GM18502 (cell line): ENCODE data around the gene SPATA13.

Experiments
- ATAC-seq: cut with Tn5 transposase; IDR thresholded peaks from one replicate; pipeline ENCODE4 v1.9.1; 2021; ENCODE audit warnings: mild to moderate bottlenecking; ENCODE audit not compliant: unreplicated experiment, poor library complexity

Gene SPATA13

DNA sequence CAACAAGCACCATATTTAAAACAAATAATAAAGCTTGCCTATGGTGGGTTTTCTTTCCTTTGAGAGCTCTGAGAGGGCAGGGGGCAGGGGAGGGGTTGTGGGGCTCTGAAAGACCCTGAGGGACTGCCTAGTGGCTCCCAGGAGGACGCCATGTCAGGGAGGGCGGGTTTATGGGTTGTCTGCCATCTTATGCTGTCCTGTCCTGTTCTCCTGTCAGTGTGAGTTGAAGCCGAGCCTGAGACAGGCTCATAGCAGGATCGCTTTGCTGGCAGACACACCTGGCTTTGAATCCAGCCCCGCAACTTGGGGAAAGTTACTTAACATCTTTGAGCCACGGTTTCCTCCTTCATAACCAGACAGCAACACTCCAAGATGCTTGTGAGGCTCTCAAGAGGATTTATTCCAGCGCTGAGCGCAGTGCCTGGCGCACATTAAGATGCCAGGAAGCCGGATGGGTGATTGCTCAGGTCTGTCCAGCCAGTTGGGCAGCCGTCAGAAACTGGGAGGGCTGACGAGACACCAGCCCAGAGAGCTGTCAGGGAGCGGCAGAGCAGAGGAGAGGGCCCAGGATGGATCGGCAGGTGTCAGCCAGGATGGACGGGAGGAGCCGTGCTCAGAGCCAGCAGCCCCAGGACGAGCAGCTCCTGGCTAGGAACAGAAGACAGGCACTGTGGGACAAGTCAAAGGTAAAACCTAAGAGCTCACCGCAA, 112.1 kb downstream of the SPATA13 start:
- ATAC-seq: no peak

GRCh38 chr13:24273926-24274325, 113.4 kb downstream of the SPATA13 start:
- ATAC-seq: no peak

DNA sequence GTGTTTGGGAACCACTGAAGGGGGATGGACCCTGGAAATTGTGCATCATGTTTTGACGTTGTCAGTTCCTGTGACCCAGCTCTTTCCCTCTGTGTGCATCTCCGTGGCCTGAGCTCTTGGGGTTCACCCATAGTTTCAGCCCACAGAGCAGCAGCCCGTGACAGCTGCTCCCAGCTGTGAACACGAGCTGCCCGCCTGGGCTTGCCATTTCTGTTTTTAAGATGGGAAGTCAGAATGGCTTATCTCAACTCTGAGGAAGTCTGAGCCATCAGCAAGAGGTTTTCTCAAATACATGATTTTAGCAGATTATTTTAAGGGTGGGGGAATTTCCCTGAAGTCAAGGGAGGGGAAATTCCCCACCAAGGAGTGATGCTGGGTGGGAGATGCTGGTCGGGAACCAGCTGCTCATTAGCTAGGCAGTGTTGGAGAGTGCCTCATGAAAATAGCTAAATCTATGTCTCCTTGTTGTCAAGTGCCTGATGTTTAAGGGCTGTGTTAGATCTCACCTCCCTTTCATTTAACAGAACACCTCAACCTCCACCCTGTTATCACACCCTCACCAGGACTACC, 114.0 kb downstream of the SPATA13 start:
- ATAC-seq: peak; percentile 71

GRCh38 chr13:24275041-24275440, 114.5 kb downstream of the SPATA13 start:
- ATAC-seq: no peak

DNA sequence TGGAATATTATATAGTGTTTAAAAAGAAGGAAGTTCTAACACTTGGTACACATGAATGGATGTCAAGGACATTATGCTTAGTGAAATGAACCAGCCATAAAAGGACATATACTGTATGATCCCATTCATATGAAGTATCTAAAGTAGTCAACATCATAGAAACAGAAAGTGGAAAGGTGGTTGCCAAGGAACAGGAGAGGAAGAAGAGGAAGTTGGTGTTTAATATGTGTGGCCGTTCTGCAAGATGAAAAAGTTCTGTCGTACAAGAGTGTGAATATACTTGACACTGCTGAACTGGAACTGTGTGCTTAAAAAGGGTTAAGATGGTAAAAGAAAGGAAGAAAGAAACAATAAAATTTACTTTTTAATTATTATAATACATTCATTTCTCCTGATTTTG, 115.8 kb downstream of the SPATA13 start:
- no peak for ATAC-seq

- no peak for ATAC-seq
Observed at GRCh38 chr13:24276861-24277260, 116.3 kb downstream of the SPATA13 start.

- no peak for ATAC-seq
Observed at GRCh38 chr13:24277761-24278160, 117.2 kb downstream of the SPATA13 start.

GRCh38 chr13:24279327-24280110, 119.0 kb downstream of the SPATA13 start:
- ATAC-seq: no peak

- ATAC-seq: peak; percentile 84
Observed at GRCh38 chr13:24280720-24281119, 120.2 kb downstream of the SPATA13 start.

DNA sequence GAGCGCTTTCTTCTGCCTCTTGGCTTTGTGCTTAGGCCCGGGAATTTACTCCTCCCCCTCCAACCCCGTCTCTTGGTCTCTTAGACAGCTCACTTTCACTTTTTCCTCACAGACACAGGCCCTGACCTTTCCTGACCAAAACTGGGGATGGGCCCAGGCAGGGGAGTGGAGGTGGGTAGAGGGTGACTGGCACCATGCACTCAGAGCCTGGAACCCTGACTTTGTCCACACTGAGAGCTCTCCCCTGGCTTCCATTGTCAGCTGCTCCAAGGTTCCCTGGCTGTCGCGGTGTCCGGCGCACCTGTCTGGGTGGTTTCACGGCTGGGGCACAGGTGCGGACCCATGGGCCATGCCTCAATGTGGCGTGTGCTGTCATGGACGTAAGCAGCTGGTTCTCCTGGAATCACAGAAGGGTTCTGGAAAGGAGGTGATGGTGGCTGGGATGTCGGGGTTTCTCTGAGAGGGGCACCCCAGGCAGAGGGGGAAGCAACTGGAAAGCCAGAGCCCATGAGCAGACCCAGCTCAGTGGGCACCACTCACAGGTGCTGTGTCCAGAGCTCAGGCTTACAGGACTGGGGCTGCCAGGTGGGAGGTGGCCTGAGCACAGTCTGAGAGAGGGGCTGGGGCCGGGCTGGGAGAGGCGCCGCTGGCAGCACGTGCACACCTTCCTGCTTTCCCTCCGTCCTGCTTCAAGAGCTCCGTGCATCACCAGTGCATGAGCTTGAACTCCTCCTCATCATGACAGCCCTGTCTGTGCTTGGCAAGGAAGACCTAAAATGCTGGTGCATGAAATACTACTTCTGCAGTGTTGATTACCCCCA, 120.9 kb downstream of the SPATA13 start:
- no peak for ATAC-seq

- ATAC-seq: no peak
Observed at GRCh38 chr13:24282256-24282655, 121.7 kb downstream of the SPATA13 start.

GRCh38 chr13:24284889-24285565, 124.5 kb downstream of the SPATA13 start:
- no peak for ATAC-seq

GRCh38 chr13:24286624-24287023, 126.1 kb downstream of the SPATA13 start:
- ATAC-seq: no peak

GRCh38 chr13:24287748-24288287, 127.3 kb downstream of the SPATA13 start:
- ATAC-seq: no peak

GRCh38 chr13:24288870-24289269, 128.3 kb downstream of the SPATA13 start:
- no peak for ATAC-seq

GRCh38 chr13:24290280-24290932, 129.9 kb downstream of the SPATA13 start:
- ATAC-seq: no peak

DNA sequence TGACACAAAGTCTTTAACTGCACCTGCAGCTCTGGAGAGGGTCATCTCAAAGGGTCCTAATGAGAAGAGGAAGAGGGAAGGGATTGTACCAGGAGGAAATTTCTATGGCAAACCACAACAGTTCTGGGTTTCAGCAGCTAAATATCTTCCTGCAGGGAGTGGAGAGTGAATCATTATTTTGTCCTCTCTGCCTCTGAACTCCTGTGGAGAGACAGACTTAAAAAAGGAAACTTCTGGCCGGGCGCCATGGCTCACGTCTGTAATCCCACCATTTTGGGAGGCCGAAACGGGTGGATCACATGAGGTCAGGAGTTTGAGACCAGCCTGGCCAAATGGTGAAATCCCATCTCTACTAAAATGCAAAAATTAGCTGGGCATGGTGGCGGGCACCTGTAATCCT, 132.0 kb downstream of the SPATA13 start:
- no peak for ATAC-seq

DNA sequence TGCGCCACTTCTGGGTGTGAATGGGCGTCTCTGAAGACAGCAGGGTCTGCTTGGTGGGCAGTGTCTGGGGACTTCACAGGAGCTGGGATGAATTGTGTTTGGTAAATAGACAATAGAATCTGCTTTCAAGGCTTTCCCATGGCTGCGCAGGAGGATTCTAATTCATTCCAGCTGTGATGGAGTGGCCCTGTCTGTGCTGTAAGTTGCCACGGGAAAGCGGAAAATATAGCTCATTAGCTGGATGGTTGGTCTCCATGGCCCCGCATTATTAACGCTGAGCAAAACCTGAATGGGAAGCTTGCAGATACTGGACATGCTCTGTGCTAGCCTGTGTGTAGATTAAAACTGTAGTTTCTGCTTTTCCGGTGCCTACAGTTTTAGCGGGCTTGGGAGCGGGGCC, 133.2 kb downstream of the SPATA13 start:
- no peak for ATAC-seq

GRCh38 chr13:24299488-24300114, 139.1 kb downstream of the SPATA13 start:
- ATAC-seq: no peak
